Measurements from ENCODE around the gene GNG12. TPM values are rescaled to one million over a fixed set of nuclear protein-coding genes. Genes with fewer than 3 reads are reported as not detected.
A peak's percentile ranks its signal among the peaks of the same experiment; 100 is the strongest.
"Not testable (repeated sequence)": the region's sequence is repeated elsewhere in the genome, so short reads cannot be mapped to it uniquely, and the experiment has no call there.

Gene GNG12
- total RNA-seq, 1 experiment from 2014 or later = 14.3 TPM

GRCh38 chr1:67731322-67731721 is 101.9 kb downstream of the GNG12 start:
- Histone ChIP-seq H3K23ac (ENCODE audit: insufficient read length, low read depth, low read length) (no peak overlapping the region), H4K20me1 (ENCODE audit: control insufficient read depth, insufficient read depth, insufficient read length) (peaks cover 2% of the 10 kb centered on the region), H4K91ac (ENCODE audit: insufficient read length, low read depth, low read length) (no peak overlapping the region), H2BK15ac (ENCODE audit: low read depth, low read length) (no peak overlapping the region; the same call in 1 of the 2 replicates), H3K14ac (ENCODE audit: insufficient read depth, low read length) (no peak overlapping the region), H3K4ac (ENCODE audit: low read depth, low read length) (no peak overlapping the region), H4K5ac (ENCODE audit: insufficient read length, low read depth, low read length) (no peak overlapping the region), H3K9me3 (ENCODE audit: control insufficient read depth, low read depth, low read length) (no peaks in the 10 kb centered on the region), H2BK5ac (ENCODE audit: insufficient read length, low read length) (no peak overlapping the region), H3K79me1 (ENCODE audit: insufficient read depth, low read depth, low read length, poor library complexity, severe bottlenecking) (no peaks in the 10 kb centered on the region), H2BK20ac (ENCODE audit: low read depth, low read length, poor library complexity, severe bottlenecking) (no peak overlapping the region), H3K79me2 (ENCODE audit: insufficient read depth, low read length) (no peaks in the 10 kb centered on the region), H3K27me3 (ENCODE audit: insufficient read depth, low read length) (no peaks in the 10 kb centered on the region), H3K4me1 (ENCODE audit: insufficient read depth, low read length) (no peaks in the 10 kb centered on the region; the same call in 1 of the 2 replicates), H3K27ac (ENCODE audit: insufficient read length, low read depth, low read length) (no peak overlapping the region), H3K56ac (ENCODE audit: insufficient read length, low read depth, low read length) (no peak overlapping the region), H3K23me2 (ENCODE audit: insufficient read length, low read depth, low read length, poor library complexity, severe bottlenecking) (no peaks in the 10 kb centered on the region), H2BK120ac (ENCODE audit: low read depth, low read length, poor library complexity, severe bottlenecking) (no peak overlapping the region), H2BK12ac (ENCODE audit: insufficient read length, low read depth, low read length) (no peak overlapping the region), H4K8ac (replicated peaks; ENCODE audit: insufficient read length, low read depth, low read length) (no peak overlapping the region), H3K18ac (ENCODE audit: insufficient read length, low read depth, low read length) (no peak overlapping the region), H2AK5ac (ENCODE audit: insufficient read length, low read length) (no peak overlapping the region), H3K4me2 (ENCODE audit: insufficient read depth, insufficient read length, low read length) (no peak overlapping the region), H3K9ac (ENCODE audit: extremely low read depth, insufficient read length, low read length) (no peak overlapping the region), H2AFZ (ENCODE audit: low read length) (no peak overlapping the region), H3T11ph (ENCODE audit: low read length) (no peak overlapping the region)
- Mint-ChIP-seq H3K27me3 (ENCODE audit: low read depth) (no peaks in the 10 kb centered on the region), H3K4me3 (no peak overlapping the region), H3K9me3 (no peaks in the 10 kb centered on the region), H3K4me1 (peaks cover 15 to 18% of the 10 kb centered on the region in 2 experiments), H3K27ac (peak overlapping the region in 1 of 3 experiments; percentile 62; a peak in 1 of 7 replicates), H3K36me3 (ENCODE audit: insufficient read depth in 1 of 3, low read depth in 3 of 3) (no peaks in the 10 kb centered on the region)
- no peak for DNase-seq
- no CpG with 5 or more reads among the region's 2 CpGs for WGBS (ENCODE audit: extremely low coverage, insufficient read length, low lambda C conversion rate)
- no peak for TF ChIP-seq CTCF (conservative IDR thresholded peaks at IDR 0.05)

GRCh38 chr1:67730312-67730711 is 103.0 kb downstream of the GNG12 start:
- not testable (repeated sequence) for H2AK5ac ChIP-seq (ENCODE audit: insufficient read length, low read length); H3K23me2 ChIP-seq (ENCODE audit: insufficient read length, low read depth, low read length, poor library complexity, severe bottlenecking); H3K14ac ChIP-seq (ENCODE audit: insufficient read depth, low read length); H2BK5ac ChIP-seq (ENCODE audit: insufficient read length, low read length); H4K5ac ChIP-seq (ENCODE audit: insufficient read length, low read depth, low read length); H3K4me3 Mint-ChIP-seq; H3K4ac ChIP-seq (ENCODE audit: low read depth, low read length); H3K4me2 ChIP-seq (ENCODE audit: insufficient read depth, insufficient read length, low read length); H3K27ac Mint-ChIP-seq; H2BK15ac ChIP-seq (ENCODE audit: low read depth, low read length); H3K18ac ChIP-seq (ENCODE audit: insufficient read length, low read depth, low read length); H4K20me1 ChIP-seq (ENCODE audit: control insufficient read depth, insufficient read depth, insufficient read length); H3K36me3 Mint-ChIP-seq (ENCODE audit: insufficient read depth in 1 of 3, low read depth in 3 of 3); H3K4me1 ChIP-seq (ENCODE audit: insufficient read depth, low read length); H2BK20ac ChIP-seq (ENCODE audit: low read depth, low read length, poor library complexity, severe bottlenecking); H3K56ac ChIP-seq (ENCODE audit: insufficient read length, low read depth, low read length); H4K91ac ChIP-seq (ENCODE audit: insufficient read length, low read depth, low read length); H2BK120ac ChIP-seq (ENCODE audit: low read depth, low read length, poor library complexity, severe bottlenecking); H3K79me2 ChIP-seq (ENCODE audit: insufficient read depth, low read length); H3K9me3 ChIP-seq (ENCODE audit: control insufficient read depth, low read depth, low read length); H2AFZ ChIP-seq (ENCODE audit: low read length); H3K27ac ChIP-seq (ENCODE audit: insufficient read length, low read depth, low read length); H4K8ac ChIP-seq (replicated peaks; ENCODE audit: insufficient read length, low read depth, low read length); H3K9ac ChIP-seq (ENCODE audit: extremely low read depth, insufficient read length, low read length); H3T11ph ChIP-seq (ENCODE audit: low read length); H3K27me3 Mint-ChIP-seq (ENCODE audit: low read depth); H3K27me3 ChIP-seq (ENCODE audit: insufficient read depth, low read length); H2BK12ac ChIP-seq (ENCODE audit: insufficient read length, low read depth, low read length); H3K23ac ChIP-seq (ENCODE audit: insufficient read length, low read depth, low read length); H3K9me3 Mint-ChIP-seq; DNase-seq; H3K79me1 ChIP-seq (ENCODE audit: insufficient read depth, low read depth, low read length, poor library complexity, severe bottlenecking)
- H3K4me1 Mint-ChIP-seq = peaks cover 11 to 12% of the 10 kb centered on the region in 2 experiments
- no CpG with 5 or more reads among the region's 9 CpGs for WGBS (ENCODE audit: extremely low coverage, insufficient read length, low lambda C conversion rate)

Measured in H9 (cell line).